DND-41 (cell line): ENCODE data around the gene EFCAB13.

Source experiments
- ATAC-seq: fragments of 200-7000 bp; cut with Tn5 transposase; 3 replicates; pipeline ENCODE4 v1.9.1; 2021; ENCODE audit warnings: low read depth; ENCODE audit not compliant: insufficient read depth
- DNase-seq: peaks from one replicate; pipeline ENCODE4 v3.0.0-alpha.2; 2020
- H2AFZ ChIP-seq: 2 replicates; pipeline ENCODE4 v1.6.0; 2012; ENCODE audit warnings: low read depth, low read length
- H3K27ac ChIP-seq: 2 replicates; pipeline ENCODE4 v1.5.1; 2012; ENCODE audit warnings: low read length, inconsistent platforms
- H3K27me3 ChIP-seq: fragments of 200-600 bp; sonication (generic); 2 replicates; pipeline ENCODE4 v1.6.0; 2012; ENCODE audit warnings: low read length, mild to moderate bottlenecking, inconsistent platforms; ENCODE audit not compliant: insufficient read depth, poor library complexity
- H3K36me3 ChIP-seq: 2 replicates; pipeline ENCODE4 v1.5.1; 2012; ENCODE audit warnings: low read length, inconsistent platforms; ENCODE audit not compliant: insufficient read depth
- H3K4me1 ChIP-seq: 2 replicates; pipeline ENCODE4 v1.5.1; 2012; ENCODE audit warnings: mild to moderate bottlenecking, low read length; ENCODE audit not compliant: insufficient read depth
- H3K4me2 ChIP-seq: 2 replicates; pipeline ENCODE4 v1.6.0; 2012; ENCODE audit warnings: mild to moderate bottlenecking, moderate library complexity, low read length, inconsistent platforms; ENCODE audit not compliant: insufficient read depth
- H3K4me3 ChIP-seq, 2 experiments: fragments of 200-600 bp in 1 of 2; shearing (Covaris generic) in 1 of 2; 2 replicates each; pipeline ENCODE4 v1.5.1; 2012 to 2016; ENCODE audit warnings: inconsistent platforms in 2 of 2, low read length in 2 of 2, mild to moderate bottlenecking in 2 of 2, low read depth in 1 of 2, moderate library complexity in 1 of 2
- H3K79me2 ChIP-seq: 2 replicates; pipeline ENCODE4 v1.6.0; 2012; ENCODE audit warnings: low read length, inconsistent platforms; ENCODE audit not compliant: insufficient read depth
- H3K9ac ChIP-seq: 2 replicates; pipeline ENCODE4 v1.6.0; 2012; ENCODE audit warnings: low read depth, mild to moderate bottlenecking, inconsistent platforms, low read length, moderate library complexity
- H3K9me3 ChIP-seq: 2 replicates; pipeline ENCODE4 v1.5.1; 2012; ENCODE audit warnings: low read length, moderate library complexity, mild to moderate bottlenecking, inconsistent platforms; ENCODE audit not compliant: insufficient read depth, severe bottlenecking
- H4K20me1 ChIP-seq: 2 replicates; pipeline ENCODE4 v1.6.0; 2012; ENCODE audit warnings: low read length; ENCODE audit not compliant: insufficient read depth
- CTCF ChIP-seq: IDR thresholded peaks from 2 replicates; pipeline ENCODE4 v1.5.1; 2012; ENCODE audit warnings: borderline replicate concordance, low read length, moderate library complexity, mild to moderate bottlenecking; ENCODE audit not compliant: poor library complexity, severe bottlenecking; ENCODE audit errors: extremely low read depth
- EZH2 ChIP-seq: IDR thresholded peaks from 3 replicates; pipeline ENCODE4 v1.6.1; 2012; ENCODE audit warnings: borderline replicate concordance, low read depth, mild to moderate bottlenecking, moderate library complexity, low read length, inconsistent platforms; ENCODE audit not compliant: severe bottlenecking

Gene EFCAB13

GRCh38 chr17:47318197-47318918, 5.4 kb upstream of the EFCAB13 start:
- Histone ChIP-seq H3K36me3 (no peaks in the 10 kb centered on the region), H3K4me2 (no peak overlapping the region), H3K9me3 (peaks cover 3% of the 10 kb centered on the region), H3K27ac (no peak overlapping the region), H3K79me2 (no peaks in the 10 kb centered on the region), H3K4me3 (no peak overlapping the region), H3K4me1 (peaks cover 3% of the 10 kb centered on the region), H3K9ac (no peak overlapping the region), H2AFZ (no peak overlapping the region), H3K27me3 (no peaks in the 10 kb centered on the region), H4K20me1 (no peaks in the 10 kb centered on the region)
- no peak for DNase-seq
- TF ChIP-seq CTCF (peak; percentile 20), EZH2 (no peak)
- no peak for ATAC-seq

- Histone ChIP-seq H3K9ac (no peak overlapping the region), H3K9me3 (peaks cover 3% of the 10 kb centered on the region), H3K27ac (no peak overlapping the region), H3K27me3 (no peaks in the 10 kb centered on the region), H3K79me2 (no peaks in the 10 kb centered on the region), H3K4me3 (no peak overlapping the region), H4K20me1 (no peaks in the 10 kb centered on the region), H3K4me2 (no peak overlapping the region), H3K36me3 (no peaks in the 10 kb centered on the region), H3K4me1 (peaks cover 16% of the 10 kb centered on the region), H2AFZ (no peak overlapping the region)
- ATAC-seq (no peak), DNase-seq (no peak)
- TF ChIP-seq EZH2 (no peak), CTCF (no peak)
These were observed 2.8 kb upstream of the EFCAB13 start for GRCh38 chr17:47320879-47321502.

- DNase-seq (peak; percentile 72), ATAC-seq (peak; percentile 74)
- H3K4me2 ChIP-seq, result peak overlapping the region; percentile 75
- H2AFZ ChIP-seq, result peak overlapping the region; percentile 69
- H3K79me2 ChIP-seq, result no peaks in the 10 kb centered on the region
- peak overlapping the region; percentile 5 to 65; a peak in 3 of 4 replicates for H3K4me3 ChIP-seq
- no peaks in the 10 kb centered on the region for H4K20me1 ChIP-seq
- H3K9ac ChIP-seq, result peak overlapping the region; percentile 66
- no peaks in the 10 kb centered on the region for H3K27me3 ChIP-seq
- H3K36me3 ChIP-seq, result no peaks in the 10 kb centered on the region
- TF ChIP-seq EZH2, result no peak
- TF ChIP-seq CTCF, result no peak
- H3K4me1 ChIP-seq, result peaks cover 16% of the 10 kb centered on the region
- peaks cover 3% of the 10 kb centered on the region for H3K9me3 ChIP-seq
- peak overlapping the region; percentile 67 for H3K27ac ChIP-seq
These were observed 667 bp downstream of the EFCAB13 start for GRCh38 chr17:47324224-47325020.
